ENCODE results near the gene TMC2. TPM values are rescaled to one million over a fixed set of nuclear protein-coding genes. Genes with fewer than 3 reads are reported as not detected.

The TMC2 gene
- total RNA-seq, 4 donors from 2014 or later: 0.15 to 0.35 TPM; not detected in 2

GRCh38 chr20:2538356-2538755 is 2.0 kb downstream of the TMC2 start:
- Histone ChIP-seq H3K4me1 (no peaks in the 10 kb centered on the region), H3K9me3 (no peaks in the 10 kb centered on the region), H3K36me3 (no peaks in the 10 kb centered on the region), H3K27me3 (peaks cover 70% of the 10 kb centered on the region), H3K4me3 (no peak overlapping the region), H3K27ac (no peak overlapping the region)
- no peak for ATAC-seq
- no peak for TF ChIP-seq EP300 (IDR thresholded peaks at IDR 0.05)
- no peak for TF ChIP-seq POLR2AphosphoS5 (IDR thresholded peaks at IDR 0.05)
- no peak for TF ChIP-seq POLR2A (IDR thresholded peaks at IDR 0.05)
- TF ChIP-seq CTCF (IDR thresholded peaks at IDR 0.05): no peak
- 57 to 63% methylated on average over 3 to 12 of the region's 12 CpGs for WGBS, 2 donors (ENCODE audit: low coverage in 1 of 2)

- no peak overlapping the region for H3K4me3 ChIP-seq
- TF ChIP-seq EP300 (IDR thresholded peaks at IDR 0.05) (no peak), POLR2AphosphoS5 (IDR thresholded peaks at IDR 0.05) (no peak), POLR2A (IDR thresholded peaks at IDR 0.05) (no peak), CTCF (IDR thresholded peaks at IDR 0.05) (no peak)
- no peak overlapping the region for H3K27ac ChIP-seq
- no peaks in the 10 kb centered on the region for H3K4me1 ChIP-seq
- WGBS, 2 donors (ENCODE audit: low coverage in 1 of 2): 39 to 40% methylated on average over 5 to 8 of the region's 8 CpGs
- ATAC-seq: no peak
- peaks cover 62% of the 10 kb centered on the region for H3K27me3 ChIP-seq
- H3K9me3 ChIP-seq: no peaks in the 10 kb centered on the region
- H3K36me3 ChIP-seq: no peaks in the 10 kb centered on the region
Observed at GRCh38 chr20:2538931-2539720, 2.8 kb downstream of the TMC2 start.

- Histone ChIP-seq H3K36me3 (no peaks in the 10 kb centered on the region), H3K27ac (no peak overlapping the region), H3K4me1 (no peaks in the 10 kb centered on the region), H3K9me3 (no peaks in the 10 kb centered on the region), H3K4me3 (no peak overlapping the region), H3K27me3 (peaks cover 43% of the 10 kb centered on the region)
- no peak for ATAC-seq
- WGBS, 2 donors (ENCODE audit: low coverage in 1 of 2): 75 to 85% methylated on average over 2 of the region's 2 CpGs
- TF ChIP-seq EP300 (IDR thresholded peaks at IDR 0.05) (no peak), POLR2AphosphoS5 (IDR thresholded peaks at IDR 0.05) (no peak), POLR2A (IDR thresholded peaks at IDR 0.05) (no peak), CTCF (IDR thresholded peaks at IDR 0.05) (no peak)
Observed at GRCh38 chr20:2541940-2542339, 5.6 kb downstream of the TMC2 start.

- Histone ChIP-seq H3K4me3 (no peak overlapping the region), H3K27ac (no peak overlapping the region), H3K4me1 (no peaks in the 10 kb centered on the region), H3K36me3 (no peaks in the 10 kb centered on the region), H3K9me3 (no peaks in the 10 kb centered on the region), H3K27me3 (peaks cover 38% of the 10 kb centered on the region)
- TF ChIP-seq POLR2A (IDR thresholded peaks at IDR 0.05) (no peak), POLR2AphosphoS5 (IDR thresholded peaks at IDR 0.05) (no peak), CTCF (IDR thresholded peaks at IDR 0.05) (no peak), EP300 (IDR thresholded peaks at IDR 0.05) (no peak)
- ATAC-seq: no peak
- 77 to 83% methylated on average over 3 to 4 of the region's 4 CpGs for WGBS, 2 donors (ENCODE audit: low coverage in 1 of 2)
Observed at GRCh38 chr20:2542361-2542760, 6.0 kb downstream of the TMC2 start.

- no peaks in the 10 kb centered on the region for H3K4me1 ChIP-seq
- no peak for TF ChIP-seq EP300 (IDR thresholded peaks at IDR 0.05)
- no peak for TF ChIP-seq POLR2A (IDR thresholded peaks at IDR 0.05)
- no peak for TF ChIP-seq POLR2AphosphoS5 (IDR thresholded peaks at IDR 0.05)
- no peak for TF ChIP-seq CTCF (IDR thresholded peaks at IDR 0.05)
- H3K9me3 ChIP-seq: no peaks in the 10 kb centered on the region
- H3K27me3 ChIP-seq: peaks cover 29% of the 10 kb centered on the region
- ATAC-seq: no peak
- no peak overlapping the region for H3K27ac ChIP-seq
- H3K36me3 ChIP-seq: no peaks in the 10 kb centered on the region
- WGBS, 2 donors (ENCODE audit: low coverage in 1 of 2): 73 to 77% methylated on average over 1 of the region's 1 CpG
- H3K4me3 ChIP-seq: no peak overlapping the region
Observed at GRCh38 chr20:2544211-2544610, 7.8 kb downstream of the TMC2 start.
